Measurements from ENCODE around the gene STYX.
"Not testable (repeated sequence)": the region's sequence is repeated elsewhere in the genome, so short reads cannot be mapped to it uniquely, and the experiment has no call there.

The STYX gene

GRCh38 chr14:52748647-52749292 lies 18.8 kb downstream of the STYX start:
- no peak for DNase-seq
- no peak for TF ChIP-seq CTCF (IDR thresholded peaks at IDR 0.05; ENCODE audit: low read depth, low read length)
- no peak overlapping the region for H3K27ac ChIP-seq
- H3K9me3 ChIP-seq (ENCODE audit: severe bottlenecking): no peaks in the 10 kb centered on the region
- H3K27me3 ChIP-seq (ENCODE audit: insufficient read depth, low read depth, severe bottlenecking): no peaks in the 10 kb centered on the region
- H3K4me3 ChIP-seq (ENCODE audit: low read depth, low read length): no peak overlapping the region
- H3K36me3 ChIP-seq: peaks cover 10% of the 10 kb centered on the region

DNA sequence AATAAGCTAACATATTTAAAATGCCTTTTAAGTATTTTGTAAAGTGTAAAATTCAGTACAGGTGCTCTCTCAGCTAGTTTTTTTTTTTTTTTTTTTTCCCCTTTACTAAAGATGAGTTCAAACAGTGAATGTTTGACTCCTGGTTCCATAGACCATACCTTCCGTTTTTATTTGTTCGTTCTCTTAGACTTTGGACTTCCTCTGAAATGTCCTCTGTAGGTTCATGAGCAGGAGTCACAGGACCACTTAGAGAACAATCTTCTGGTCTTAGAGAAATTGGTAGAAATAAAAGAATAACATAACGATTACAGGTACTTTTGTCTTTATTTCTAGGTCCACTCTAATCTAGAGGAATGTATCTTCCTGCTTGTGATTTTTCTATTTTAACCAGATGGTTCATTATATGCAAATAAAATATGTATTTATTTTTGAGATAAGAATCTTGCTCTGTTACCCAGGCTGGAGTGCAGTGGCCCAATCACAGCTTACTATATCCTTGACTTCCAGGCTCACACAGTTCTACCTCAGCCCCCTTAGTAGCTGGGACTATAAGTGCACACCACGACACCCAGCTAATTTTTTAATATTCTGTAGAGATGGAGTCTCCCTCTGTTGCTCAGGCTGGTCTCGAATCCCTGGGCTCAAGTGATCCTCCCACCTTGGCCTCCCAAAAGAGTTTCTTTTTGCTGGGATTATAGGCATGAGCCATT lies 25.8 kb downstream of the STYX start:
- DNase-seq: no peak
- TF ChIP-seq CTCF (IDR thresholded peaks at IDR 0.05; ENCODE audit: low read depth, low read length): no peak
- Histone ChIP-seq H3K27ac (no peak overlapping the region), H3K27me3 (ENCODE audit: insufficient read depth, low read depth, severe bottlenecking) (no peaks in the 10 kb centered on the region), H3K4me3 (ENCODE audit: low read depth, low read length) (no peak overlapping the region), H3K36me3 (peaks cover 7% of the 10 kb centered on the region), H3K9me3 (ENCODE audit: severe bottlenecking) (no peaks in the 10 kb centered on the region)

DNA sequence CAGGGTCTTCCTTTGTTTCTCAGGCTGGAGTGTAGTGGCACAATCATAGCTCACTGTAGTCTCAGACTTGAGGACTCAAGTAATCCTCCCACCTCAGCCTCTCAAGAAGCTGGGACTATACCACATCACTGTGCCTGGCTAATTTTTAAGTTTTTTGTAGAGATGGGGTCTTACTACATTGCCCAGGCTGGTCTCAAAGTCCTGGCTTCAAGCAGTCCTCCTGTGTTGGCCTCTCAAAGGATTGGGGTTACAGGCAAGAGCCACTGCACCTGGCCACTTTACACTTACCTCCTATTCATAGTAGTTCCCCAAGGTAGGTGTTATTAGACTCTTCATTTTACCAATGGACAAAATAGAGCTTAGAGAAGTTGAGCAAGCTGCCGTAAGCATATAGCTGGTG lies 29.2 kb downstream of the STYX start:
- no peak for TF ChIP-seq CTCF (IDR thresholded peaks at IDR 0.05; ENCODE audit: low read depth, low read length)
- Histone ChIP-seq H3K27me3 (ENCODE audit: insufficient read depth, low read depth, severe bottlenecking) (no peaks in the 10 kb centered on the region), H3K4me3 (ENCODE audit: low read depth, low read length) (no peak overlapping the region), H3K9me3 (ENCODE audit: severe bottlenecking) (no peaks in the 10 kb centered on the region), H3K27ac (no peak overlapping the region), H3K36me3 (peaks cover 10% of the 10 kb centered on the region)
- no peak for DNase-seq

DNA sequence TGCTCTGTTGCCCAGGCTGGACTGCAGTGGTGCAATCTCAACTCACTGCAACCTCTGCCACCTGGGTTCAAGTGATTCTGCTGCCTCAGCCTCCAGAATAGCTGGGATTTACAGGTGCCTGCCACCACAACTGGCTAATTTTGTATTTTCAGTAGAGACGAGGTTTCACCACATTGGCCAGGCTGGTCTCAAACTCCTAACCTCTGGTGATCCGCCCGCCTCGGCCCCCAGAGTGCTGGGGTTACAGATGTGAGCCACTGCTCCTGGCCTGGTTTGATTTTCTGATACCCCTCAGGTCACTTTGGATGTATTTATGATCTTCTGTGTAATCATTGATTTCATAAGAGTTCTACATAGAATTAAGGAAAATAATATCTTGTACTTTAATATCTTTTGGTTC lies 33.0 kb downstream of the STYX start:
- not testable (repeated sequence) for H3K27me3 ChIP-seq (ENCODE audit: insufficient read depth, low read depth, severe bottlenecking); H3K27ac ChIP-seq; H3K9me3 ChIP-seq (ENCODE audit: severe bottlenecking); DNase-seq; H3K36me3 ChIP-seq; H3K4me3 ChIP-seq (ENCODE audit: low read depth, low read length)

GRCh38 chr14:52767058-52767833 lies 37.3 kb downstream of the STYX start:
- Histone ChIP-seq H3K4me3 (ENCODE audit: low read depth, low read length) (no peak overlapping the region), H3K9me3 (ENCODE audit: severe bottlenecking) (no peaks in the 10 kb centered on the region), H3K36me3 (no peaks in the 10 kb centered on the region; the same call in none of the 2 replicates), H3K27ac (no peak overlapping the region), H3K27me3 (ENCODE audit: insufficient read depth, low read depth, severe bottlenecking) (no peaks in the 10 kb centered on the region)
- DNase-seq: no peak
- TF ChIP-seq CTCF (IDR thresholded peaks at IDR 0.05; ENCODE audit: low read depth, low read length): no peak

DNA sequence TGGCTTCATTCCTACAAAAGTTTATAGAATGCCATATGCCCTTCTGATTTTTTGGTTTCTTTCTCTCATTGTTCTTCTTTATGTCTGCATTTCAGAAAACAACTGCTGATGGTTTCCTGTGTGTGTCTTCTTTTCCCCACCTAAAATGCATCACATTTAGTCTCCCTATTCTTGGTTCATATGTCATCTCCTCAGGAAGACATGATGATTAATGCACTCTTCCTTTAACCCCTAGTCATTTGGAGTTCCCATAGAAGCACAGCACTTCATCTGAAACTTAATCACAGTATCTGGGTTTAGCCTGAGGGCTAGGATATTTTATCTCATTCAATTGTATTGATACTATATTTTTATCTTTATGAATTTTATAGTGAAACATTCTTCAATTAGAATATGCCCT lies 39.9 kb downstream of the STYX start:
- no peak for TF ChIP-seq CTCF (IDR thresholded peaks at IDR 0.05; ENCODE audit: low read depth, low read length)
- H3K9me3 ChIP-seq (ENCODE audit: severe bottlenecking): no peaks in the 10 kb centered on the region
- H3K27me3 ChIP-seq (ENCODE audit: insufficient read depth, low read depth, severe bottlenecking): no peaks in the 10 kb centered on the region
- H3K36me3 ChIP-seq: no peaks in the 10 kb centered on the region; the same call in none of the 2 replicates
- no peak overlapping the region for H3K4me3 ChIP-seq (ENCODE audit: low read depth, low read length)
- H3K27ac ChIP-seq: no peak overlapping the region
- DNase-seq: no peak

All from WERI-Rb-1 (cell line).